GM19324 (cell line): ENCODE results near the gene HMGB3.

Source experiments
- ATAC-seq: cut with Tn5 transposase; IDR thresholded peaks from one replicate; pipeline ENCODE4 v1.9.1; 2021; ENCODE audit warnings: mild to moderate bottlenecking, moderate library complexity; ENCODE audit not compliant: unreplicated experiment, low FRiP score

Gene HMGB3

GRCh38 chrX:151039351-151039750 is 56.2 kb downstream of the HMGB3 start:
- no peak for ATAC-seq
